Measurements from ENCODE around the gene GABRB2. TPM values are rescaled to one million over a fixed set of nuclear protein-coding genes. Genes with fewer than 3 reads are reported as not detected.

Gene GABRB2
- total RNA-seq, 4 donors from 2014 or later, result 0.61 to 10.1 TPM; not detected in 2

GRCh38 chr5:161278739-161279660 is 267.5 kb downstream of the GABRB2 start:
- intact Hi-C loops (cut with DNase I; ENCODE audit: low total_unique reads), result no loop called here
- no peak overlapping the region for H3K4me3 ChIP-seq
- no peak for TF ChIP-seq CTCF (IDR thresholded peaks at IDR 0.05)
- TF ChIP-seq POLR2A (IDR thresholded peaks at IDR 0.05), result no peak

DNA sequence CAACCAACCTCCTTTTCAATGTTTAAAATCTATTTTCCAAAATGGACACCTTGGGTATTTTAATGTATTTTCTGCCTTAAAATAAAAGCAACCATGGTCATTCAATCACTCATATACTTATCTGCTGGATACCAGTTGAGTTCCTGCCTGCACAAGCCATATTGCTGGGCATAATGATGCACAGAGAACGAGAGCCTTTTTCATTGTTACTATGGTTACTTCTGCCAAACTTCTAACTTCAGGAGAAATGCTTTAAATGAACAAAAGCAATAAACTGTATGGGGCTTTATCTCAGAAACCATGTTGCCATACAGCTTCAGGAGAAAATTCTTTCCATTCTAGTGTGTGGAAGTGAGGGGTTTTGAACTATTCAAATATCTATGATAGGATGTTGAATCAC is 269.5 kb downstream of the GABRB2 start:
- DNase-seq, result no peak
- H3K4me3 ChIP-seq, result no peak overlapping the region
- intact Hi-C loops (cut with DNase I; ENCODE audit: low total_unique reads), result no loop called here
- no peaks in the 10 kb centered on the region for H3K4me1 ChIP-seq
- H3K36me3 ChIP-seq, result no peaks in the 10 kb centered on the region
- no peaks in the 10 kb centered on the region for H3K27me3 ChIP-seq
- no peak overlapping the region for H3K27ac ChIP-seq
- no peak for TF ChIP-seq CTCF (IDR thresholded peaks at IDR 0.05)
- TF ChIP-seq POLR2A (IDR thresholded peaks at IDR 0.05), result no peak
- no peaks in the 10 kb centered on the region for H3K9me3 ChIP-seq

More at GRCh38 chr5:161278739-161279660, 267.5 kb downstream of the GABRB2 start:
- no peaks in the 10 kb centered on the region for H3K27me3 ChIP-seq
- H3K36me3 ChIP-seq, result no peaks in the 10 kb centered on the region
- no peaks in the 10 kb centered on the region for H3K9me3 ChIP-seq
- no peaks in the 10 kb centered on the region for H3K4me1 ChIP-seq
- no peak for DNase-seq
- H3K27ac ChIP-seq, result no peak overlapping the region

GRCh38 chr5:161274951-161275350 is 271.6 kb downstream of the GABRB2 start:
- Histone ChIP-seq H3K9me3 (no peaks in the 10 kb centered on the region), H3K4me3 (no peak overlapping the region), H3K4me1 (no peaks in the 10 kb centered on the region), H3K27ac (no peak overlapping the region), H3K36me3 (no peaks in the 10 kb centered on the region), H3K27me3 (no peaks in the 10 kb centered on the region)
- intact Hi-C loops (cut with DNase I; ENCODE audit: low total_unique reads), result no loop called here
- TF ChIP-seq POLR2A (IDR thresholded peaks at IDR 0.05) (no peak), CTCF (IDR thresholded peaks at IDR 0.05) (no peak)
- DNase-seq, result no peak

DNA sequence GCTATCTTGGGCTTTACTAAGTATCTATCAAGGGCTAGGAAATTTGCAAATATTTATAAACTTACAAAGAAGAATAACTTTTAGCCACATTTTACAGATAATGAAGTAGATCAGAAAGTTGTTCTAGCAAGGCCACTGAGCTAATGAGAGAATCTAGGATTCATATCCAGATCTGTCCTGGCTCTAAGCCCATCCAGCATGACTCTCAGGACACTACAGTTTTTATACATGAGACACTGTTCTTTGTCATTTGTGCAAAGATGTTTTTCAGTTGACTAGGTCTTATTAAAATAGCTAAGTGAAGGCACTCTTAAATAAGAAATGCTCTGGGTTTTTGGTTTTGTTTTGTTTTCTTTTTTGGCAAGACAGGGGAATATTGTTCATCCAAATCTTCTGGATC is 273.1 kb downstream of the GABRB2 start:
- Histone ChIP-seq H3K36me3 (no peaks in the 10 kb centered on the region), H3K27me3 (no peaks in the 10 kb centered on the region), H3K4me1 (no peaks in the 10 kb centered on the region), H3K27ac (no peak overlapping the region), H3K4me3 (no peak overlapping the region), H3K9me3 (no peaks in the 10 kb centered on the region)
- no peak for DNase-seq
- TF ChIP-seq CTCF (IDR thresholded peaks at IDR 0.05) (no peak), POLR2A (IDR thresholded peaks at IDR 0.05) (no peak)
- intact Hi-C loops (cut with DNase I; ENCODE audit: low total_unique reads), result no loop called here

DNA sequence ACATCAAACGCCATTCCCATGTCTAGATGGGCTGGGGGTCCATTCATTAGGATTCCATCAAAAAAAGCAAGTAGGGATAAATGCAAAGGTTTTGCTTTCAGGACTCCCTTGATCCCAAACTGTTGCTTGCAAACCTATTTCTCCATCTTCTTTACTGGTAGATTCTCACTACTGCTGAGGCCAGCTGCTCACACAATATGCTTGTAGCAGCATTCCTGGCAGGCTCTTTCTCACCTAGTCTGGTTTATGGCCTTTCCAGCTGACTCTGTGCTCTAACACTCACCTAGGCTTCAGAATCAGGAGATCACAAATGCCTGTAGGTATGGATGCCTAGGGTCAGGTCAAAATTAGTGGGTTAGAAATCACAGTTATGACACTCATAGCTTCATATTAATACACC is 274.7 kb downstream of the GABRB2 start:
- TF ChIP-seq POLR2A (IDR thresholded peaks at IDR 0.05) (no peak), CTCF (IDR thresholded peaks at IDR 0.05) (no peak)
- no peaks in the 10 kb centered on the region for H3K4me1 ChIP-seq
- H3K36me3 ChIP-seq, result no peaks in the 10 kb centered on the region
- no peaks in the 10 kb centered on the region for H3K27me3 ChIP-seq
- no peak overlapping the region for H3K27ac ChIP-seq
- intact Hi-C loops (cut with DNase I; ENCODE audit: low total_unique reads), result no loop called here
- no peak for DNase-seq
- no peaks in the 10 kb centered on the region for H3K9me3 ChIP-seq
- no peak overlapping the region for H3K4me3 ChIP-seq

All from uterus (tissue), 4 donors.